Esophagus squamous epithelium (tissue), 5 donors: ENCODE results near the gene HAPLN3. TPM values are rescaled to one million over a fixed set of nuclear protein-coding genes. Genes with fewer than 3 reads are reported as not detected.

Source experiments
- DNase-seq: peaks from one replicate; lab custom pipeline; 2025; lab: John Stamatoyannopoulos, UW
- H3K27ac ChIP-seq, 4 donors: fragments of 200-600 bp; sonication (generic); one replicate each; pipeline ENCODE4 v1.5.1; 2016 to 2019; ENCODE audit warnings: mild to moderate bottlenecking in 1 of 4
- H3K27me3 ChIP-seq, 4 donors: fragments of 200-600 bp; sonication (generic); 1 replicate in 3 of 4; 2 replicates in 1 of 4; pipeline versions ENCODE4 v1.5.1 to v1.6.0; 2017 to 2021; ENCODE audit warnings: antibody characterized with exemption in 1 of 4
- H3K36me3 ChIP-seq, 3 donors: fragments of 200-600 bp; sonication (generic); one replicate each; pipeline ENCODE4 v1.5.1; 2016 to 2019
- H3K4me1 ChIP-seq, 3 donors: fragments of 200-600 bp; sonication (generic); one replicate each; pipeline ENCODE4 v1.5.1; 2017 to 2019
- H3K4me3 ChIP-seq, 4 donors: fragments of 200-600 bp; sonication (generic); 1 replicate in 3 of 4; 2 replicates in 1 of 4; pipeline ENCODE4 v1.5.1; 2016 to 2019; ENCODE audit warnings: mild to moderate bottlenecking in 2 of 4, moderate library complexity in 1 of 4
- H3K9me3 ChIP-seq, 3 donors: fragments of 200-600 bp; sonication (generic); one replicate each; pipeline ENCODE4 v1.5.1; 2016 to 2019
- CTCF ChIP-seq, 6 experiments: fragments of 450-650 bp in 4 of 6; fragments of 200-600 bp in 2 of 6; sonication (generic) in 2 of 6; IDR thresholded peaks; one replicate each; pipeline ENCODE4 v1.5.1; 2016 to 2019; ENCODE audit warnings: antibody characterized with exemption in 6 of 6, mild to moderate bottlenecking in 4 of 6, moderate library complexity in 4 of 6
- POLR2A ChIP-seq, 4 donors: fragments of 450-650 bp; IDR thresholded peaks; one replicate each; pipeline ENCODE4 v1.6.1; 2017; ENCODE audit warnings: antibody characterized with exemption in 4 of 4, mild to moderate bottlenecking in 4 of 4, moderate library complexity in 3 of 4
- WGBS, 2 donors: methylation state at CpG; one replicate each; pipeline ENCODE4 v1.1.5; 2018; 5-methylcytosine and 5-hydroxymethylcytosine counted together
- intact Hi-C: fragments of 100-400 bp; cut with DNase I; formaldehyde crosslinking; loops from one replicate; pipeline ENCODE4 v1.15.0; 2022
- total RNA-seq, 4 donors: library from RNA; depleted of rRNA; stranded (reverse); fragments of >200 nt; gene quantifications; one replicate each; pipeline ENCODE4 v1.1.0, GENCODE V29; 2016
- donor health status: DM: yes; HTN: yes; CAD: no.

HAPLN3 gene
- total RNA-seq, 4 donors from 2014 or later: 3.1 to 9.4 (median 7.8) TPM

- WGBS, 2 donors: 1 to 2% methylated on average over 11 to 15 of the region's 67 CpGs
- peaks cover 4 to 57% (median 40%) of the 10 kb centered on the region in 3 donors for H3K4me1 ChIP-seq
- TF ChIP-seq CTCF (IDR thresholded peaks at IDR 0.05) (peak in 1 of 6 experiments; percentile 3), POLR2A (IDR thresholded peaks at IDR 0.05) (peak in 2 of 4 donors; percentile 77 to 79)
- intact Hi-C loops: no loop called here
- DNase-seq: no peak
- H3K27me3 ChIP-seq: no peaks in the 10 kb centered on the region
- H3K9me3 ChIP-seq: no peaks in the 10 kb centered on the region
- H3K36me3 ChIP-seq: peaks cover 0 to 25% (median 3%) of the 10 kb centered on the region in 3 donors
- peak within 1 kb of the TSS; percentile 72 to 91 (median 82) for H3K4me3 ChIP-seq
- H3K27ac ChIP-seq: peak within 1 kb of the TSS; percentile 85 to 95 (median 90)
Measured at GRCh38 chr15:88913017-88913849, 17.9 kb upstream of the HAPLN3 start, which contains the start of gene MFGE8. TSS of gene MFGE8 (minus strand) at chr15:88913379. CDS start at chr15:88913319, 60 bp downstream.

GRCh38 chr15:88912500-88912921 is 17.2 kb upstream of the HAPLN3 start:
- Histone ChIP-seq H3K27me3 (no peaks in the 10 kb centered on the region), H3K27ac (peak overlapping the region; percentile 85 to 95 (median 90)), H3K9me3 (no peaks in the 10 kb centered on the region), H3K4me1 (peaks cover 4 to 62% (median 40%) of the 10 kb centered on the region in 3 donors), H3K4me3 (peak overlapping the region; percentile 72 to 91 (median 82)), H3K36me3 (peaks cover 0 to 33% (median 5%) of the 10 kb centered on the region in 3 donors)
- WGBS, 2 donors: 0% methylated on average over 2 to 5 of the region's 20 CpGs
- DNase-seq: no peak
- TF ChIP-seq CTCF (IDR thresholded peaks at IDR 0.05): no peak
- TF ChIP-seq POLR2A (IDR thresholded peaks at IDR 0.05): no peak
- intact Hi-C loops: no loop called here

- H3K27me3 ChIP-seq: no peaks in the 10 kb centered on the region
- peaks cover 2 to 40% (median 5%) of the 10 kb centered on the region in 3 donors for H3K36me3 ChIP-seq
- peaks cover 4 to 63% (median 40%) of the 10 kb centered on the region in 3 donors for H3K4me1 ChIP-seq
- peak overlapping the region; percentile 72 to 91 (median 82) for H3K4me3 ChIP-seq
- H3K9me3 ChIP-seq: no peaks in the 10 kb centered on the region
- TF ChIP-seq CTCF (IDR thresholded peaks at IDR 0.05) (no peak), POLR2A (IDR thresholded peaks at IDR 0.05) (no peak)
- peak overlapping the region; percentile 85 to 95 (median 90) for H3K27ac ChIP-seq
- no peak for DNase-seq
- intact Hi-C loops: no loop called here
- WGBS, 2 donors: 40 to 58% methylated on average over 1 to 4 of the region's 5 CpGs
Measured at GRCh38 chr15:88911766-88912118, 16.4 kb upstream of the HAPLN3 start.

GRCh38 chr15:88909956-88910831 is 14.8 kb upstream of the HAPLN3 start:
- intact Hi-C loops: loop anchor here (5.0 to 10.0 kb wide), 2 partner anchors 107 to 265 kb away; no protein-coding TSS in a partner anchor
- H3K36me3 ChIP-seq: peaks cover 11 to 56% (median 15%) of the 10 kb centered on the region in 3 donors
- no peak for TF ChIP-seq CTCF (IDR thresholded peaks at IDR 0.05)
- TF ChIP-seq POLR2A (IDR thresholded peaks at IDR 0.05): no peak
- H3K4me3 ChIP-seq: peak overlapping the region in 2 of 4 donors; percentile 30 to 87
- 85 to 87% methylated on average over 8 to 9 of the region's 12 CpGs for WGBS, 2 donors
- no peak for DNase-seq
- H3K27me3 ChIP-seq: no peaks in the 10 kb centered on the region
- H3K4me1 ChIP-seq: peaks cover 4 to 71% (median 46%) of the 10 kb centered on the region in 3 donors
- H3K27ac ChIP-seq: peak overlapping the region in 2 of 4 donors; percentile 34 to 87
- H3K9me3 ChIP-seq: no peaks in the 10 kb centered on the region
